Brain pericyte (primary cell): ENCODE measurements around the gene CTXN3.
"Not testable (repeated sequence)": the region's sequence is repeated elsewhere in the genome, so short reads cannot be mapped to it uniquely, and the experiment has no call there.

Experiments
- DNase-seq: peaks from one replicate; pipeline ENCODE4 v3.0.0-alpha.2; 2012; ENCODE audit warnings: low read depth, low spot score

CTXN3 gene

GRCh38 chr5:127650649-127651048 lies 1.8 kb downstream of the CTXN3 start:
- no peak for DNase-seq

- no peak for DNase-seq
These were observed 4.2 kb downstream of the CTXN3 start for GRCh38 chr5:127652952-127653611.

GRCh38 chr5:127656825-127657224 lies 7.9 kb downstream of the CTXN3 start:
- no peak for DNase-seq

- DNase-seq, result no peak
These were observed 11.3 kb downstream of the CTXN3 start for GRCh38 chr5:127660047-127660733.

- no peak for DNase-seq
These were observed 15.2 kb downstream of the CTXN3 start for GRCh38 chr5:127664093-127664492.

- no peak for DNase-seq
These were observed 16.8 kb downstream of the CTXN3 start for GRCh38 chr5:127665641-127666040.

GRCh38 chr5:127666043-127666716 lies 17.3 kb downstream of the CTXN3 start:
- no peak for DNase-seq

GRCh38 chr5:127667926-127668325 lies 19.0 kb downstream of the CTXN3 start:
- DNase-seq, result no peak

GRCh38 chr5:127671218-127671617 lies 22.3 kb downstream of the CTXN3 start:
- DNase-seq, result no peak

- DNase-seq, result no peak
These were observed 24.4 kb downstream of the CTXN3 start for GRCh38 chr5:127673117-127673800.

GRCh38 chr5:127676951-127677350 lies 28.1 kb downstream of the CTXN3 start:
- not testable (repeated sequence) for DNase-seq

- DNase-seq, result not testable (repeated sequence)
These were observed 30.9 kb downstream of the CTXN3 start for GRCh38 chr5:127679691-127680330.

- DNase-seq, result no peak
These were observed 31.7 kb downstream of the CTXN3 start for GRCh38 chr5:127680595-127680994.

GRCh38 chr5:127683008-127683407 lies 34.1 kb downstream of the CTXN3 start:
- DNase-seq, result peak; percentile 73

GRCh38 chr5:127684726-127685467 lies 36.0 kb downstream of the CTXN3 start:
- no peak for DNase-seq

GRCh38 chr5:127685662-127686061 lies 36.8 kb downstream of the CTXN3 start:
- no peak for DNase-seq

GRCh38 chr5:127686424-127686823 lies 37.5 kb downstream of the CTXN3 start:
- DNase-seq, result no peak

GRCh38 chr5:127694518-127695171 lies 45.8 kb downstream of the CTXN3 start:
- no peak for DNase-seq

GRCh38 chr5:127695346-127695745 lies 46.5 kb downstream of the CTXN3 start:
- no peak for DNase-seq

- DNase-seq, result no peak
These were observed 47.8 kb downstream of the CTXN3 start for GRCh38 chr5:127696683-127697082.
